ENCODE measurements around the gene SPEM3. TPM values are rescaled to one million over a fixed set of nuclear protein-coding genes. Genes with fewer than 3 reads are reported as not detected.
"Not testable (repeated sequence)": the region's sequence is repeated elsewhere in the genome, so short reads cannot be mapped to it uniquely, and the experiment has no call there.

SPEM3 gene
- total RNA-seq, 2 donors from 2014 or later = not detected

DNA sequence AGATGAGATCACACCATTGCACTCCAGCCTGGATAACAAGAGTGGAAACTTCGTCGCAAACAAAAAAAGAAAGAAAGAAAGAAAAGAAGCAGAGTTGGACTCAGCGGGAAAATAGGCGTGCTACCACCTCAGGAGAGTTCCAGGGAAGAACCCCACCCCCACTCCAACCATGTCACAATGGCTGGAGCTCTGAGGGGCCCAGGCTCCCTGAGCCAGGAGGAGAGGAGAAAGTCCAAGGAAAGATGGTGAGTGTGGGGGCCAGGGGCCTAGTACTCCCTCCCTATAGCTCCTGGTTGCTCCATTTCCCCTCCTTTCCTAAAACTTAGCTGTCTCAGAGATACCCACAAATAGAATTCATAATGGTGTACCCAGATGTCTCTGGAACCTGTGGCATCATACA, 52.6 kb downstream of the SPEM3 start, which contains the start of gene SLC35G6:
Gene SLC35G6, plus strand, starts transcription at position 172 of the 400 bp plus-strand sequence. Its CDS starts 71 bp downstream, at position 243.
- Mint-ChIP-seq H3K36me3 (peaks cover 13% of the 10 kb centered on the region), H3K4me3 (peak within 1 kb of the TSS; percentile 93), H3K4me1 (ENCODE audit: low read depth in 2 of 2) (peaks cover 63% of the 10 kb centered on the region in 2 donors), H3K27ac (peak within 1 kb of the TSS; percentile 98)
- not testable (repeated sequence) for H3K27me3 Mint-ChIP-seq; ATAC-seq; DNase-seq (ENCODE audit: low spot score); H3K9me3 Mint-ChIP-seq

- H3K27me3 Mint-ChIP-seq; H3K9me3 Mint-ChIP-seq; DNase-seq (ENCODE audit: low spot score); ATAC-seq: not testable (repeated sequence)
- H3K4me1 Mint-ChIP-seq (ENCODE audit: low read depth in 2 of 2) = peaks cover 58 to 62% of the 10 kb centered on the region in 2 donors
- H3K4me3 Mint-ChIP-seq = peak overlapping the region; percentile 91
- peaks cover 17% of the 10 kb centered on the region for H3K36me3 Mint-ChIP-seq
- H3K27ac Mint-ChIP-seq = peak overlapping the region; percentile 98
Measured at GRCh38 chr17:7481842-7482741, 53.4 kb downstream of the SPEM3 start.

Other genes with a start within 250 kb of the SPEM3 start
- gene ASGR1, start 249.5 kb upstream of the SPEM3 start, total RNA-seq = under 1 TPM in 1 of 2 donors, not detected in 1; 0.95 TPM
- gene DLG4, start 209.0 kb upstream of the SPEM3 start, total RNA-seq = 1 to 10 TPM; 3.3 to 8.3 TPM
- 100 to 1,000 TPM; 651 to 710 TPM for gene ACADVL, start 208.9 kb upstream of the SPEM3 start, total RNA-seq
- 10 to 100 TPM; 35.1 to 61.6 TPM for gene DVL2, start 194.3 kb upstream of the SPEM3 start, total RNA-seq
- gene PHF23, start 189.4 kb upstream of the SPEM3 start, total RNA-seq = 10 to 100 TPM; 40.1 to 55.2 TPM
- gene GABARAP, start 186.4 kb upstream of the SPEM3 start, total RNA-seq = 100 to 1,000 TPM; 197 to 277 TPM
- 100 to 1,000 TPM; 145 to 165 TPM for gene CTDNEP1, start 177.1 kb upstream of the SPEM3 start, total RNA-seq
- 10 to 100 TPM; 43.5 to 70.5 TPM for gene ELP5, start 176.6 kb upstream of the SPEM3 start, total RNA-seq
- 1 to 10 TPM in 1 of 2 donors, under 1 TPM in 1; 0.73 to 1.1 TPM for gene CLDN7, start 166.4 kb upstream of the SPEM3 start, total RNA-seq
- under 1 TPM in 1 of 2 donors, not detected in 1; 0.50 TPM for gene SLC2A4, start 147.1 kb upstream of the SPEM3 start, total RNA-seq
- gene YBX2, start 134.2 kb upstream of the SPEM3 start, total RNA-seq = not detected
- gene EIF5A, start 121.2 kb upstream of the SPEM3 start, total RNA-seq = 1,000 to 10,000 TPM in 1 of 2 donors, 100 to 1,000 TPM in 1; 953 to 1,345 TPM
- gene GPS2, start 113.5 kb upstream of the SPEM3 start, total RNA-seq = 10 to 100 TPM; 58.1 to 87.0 TPM
- 10 to 100 TPM; 37.6 to 76.7 TPM for gene NEURL4, start 99.5 kb upstream of the SPEM3 start, total RNA-seq
- gene ACAP1, start 92.3 kb upstream of the SPEM3 start, total RNA-seq = 100 to 1,000 TPM; 240 to 419 TPM
- gene KCTD11, start 76.7 kb upstream of the SPEM3 start, total RNA-seq = 10 to 100 TPM in 1 of 2 donors, 1 to 10 TPM in 1; 6.7 to 13.0 TPM
- not detected for gene TMEM95, start 73.7 kb upstream of the SPEM3 start, total RNA-seq
- gene TNK1, start 47.8 kb upstream of the SPEM3 start, total RNA-seq = under 1 TPM in 1 of 2 donors, not detected in 1; 0.36 TPM
- 10 to 100 TPM; 32.2 to 48.4 TPM for gene PLSCR3, start 34.3 kb upstream of the SPEM3 start, total RNA-seq
- gene TMEM256, start 24.8 kb upstream of the SPEM3 start, total RNA-seq = 10 to 100 TPM; 40.1 to 51.1 TPM
- 1 to 10 TPM; 2.3 to 7.7 TPM for gene NLGN2, start 21.0 kb upstream of the SPEM3 start, total RNA-seq
- not detected for gene SPEM1, start 8.5 kb upstream of the SPEM3 start, total RNA-seq
- not detected for gene SPEM2, start 3.2 kb upstream of the SPEM3 start, total RNA-seq
- gene TMEM102, start 6.6 kb downstream of the SPEM3 start, total RNA-seq = 10 to 100 TPM; 11.2 to 14.2 TPM
- 1 to 10 TPM; 1.9 to 4.5 TPM for gene FGF11, start 10.7 kb downstream of the SPEM3 start, total RNA-seq
- gene CHRNB1, start 16.2 kb downstream of the SPEM3 start, total RNA-seq = 10 to 100 TPM; 10.4 to 13.7 TPM
- 10 to 100 TPM; 19.7 to 26.1 TPM for gene ZBTB4, start 50.8 kb downstream of the SPEM3 start, total RNA-seq
- gene SLC35G6, start 52.6 kb downstream of the SPEM3 start, total RNA-seq = not detected
- gene POLR2A, start 55.5 kb downstream of the SPEM3 start, total RNA-seq = 100 to 1,000 TPM; 212 to 283 TPM
- 10 to 100 TPM; 54.9 to 69.3 TPM for gene TNFSF12, start 120.2 kb downstream of the SPEM3 start, total RNA-seq
- gene TNFSF13, start 129.9 kb downstream of the SPEM3 start, total RNA-seq = 1 to 10 TPM; 3.1 to 6.8 TPM
- 10 to 100 TPM; 56.2 to 90.1 TPM for gene SENP3, start 133.1 kb downstream of the SPEM3 start, total RNA-seq
- gene CD68, start 150.8 kb downstream of the SPEM3 start, total RNA-seq = 10 to 100 TPM; 20.8 to 51.1 TPM
- 10 to 100 TPM; 82.7 to 95.5 TPM for gene MPDU1, start 155.0 kb downstream of the SPEM3 start, total RNA-seq
- gene SOX15, start 161.2 kb downstream of the SPEM3 start, total RNA-seq = under 1 TPM in 1 of 2 donors, not detected in 1; 0.26 TPM
- 10 to 100 TPM; 42.7 to 56.6 TPM for gene FXR2, start 186.0 kb downstream of the SPEM3 start, total RNA-seq
- 10 to 100 TPM; 32.8 to 41.1 TPM for gene SAT2, start 199.0 kb downstream of the SPEM3 start, total RNA-seq
- not detected for gene SHBG, start 201.3 kb downstream of the SPEM3 start, total RNA-seq
- under 1 TPM in 1 of 2 donors, not detected in 1; 0.25 TPM for gene ATP1B2, start 222.1 kb downstream of the SPEM3 start, total RNA-seq

Measured in natural killer cell treated with Interleukin-12 subunit alpha and Interleukin-12 subunit beta and Interleukin-15 and Interleukin-18, amount 100 ng/mL, for 72 hours (primary cell).